Testis (tissue), 3 donors: ENCODE results near the gene GPATCH1. TPM values are rescaled to one million over a fixed set of nuclear protein-coding genes. Genes with fewer than 3 reads are reported as not detected.
"Not testable (repeated sequence)": the region's sequence is repeated elsewhere in the genome, so short reads cannot be mapped to it uniquely, and the experiment has no call there.

ENCODE experiments used
- DNase-seq: peaks from one replicate; pipeline ENCODE4 v3.0.0-alpha.2; 2019
- H3K27ac ChIP-seq, 2 donors: fragments of 200-600 bp; sonication (generic); one replicate each; pipeline ENCODE4 v1.5.1; 2019
- H3K27me3 ChIP-seq: fragments of 200-600 bp; sonication (generic); one replicate; pipeline ENCODE4 v1.5.1; 2019
- H3K36me3 ChIP-seq: fragments of 200-600 bp; sonication (generic); one replicate; pipeline ENCODE4 v1.5.1; 2017; ENCODE audit warnings: low read depth; ENCODE audit errors: missing control alignments
- H3K4me1 ChIP-seq: fragments of 200-600 bp; sonication (generic); one replicate; pipeline ENCODE4 v1.5.1; 2019
- H3K4me3 ChIP-seq, 2 donors: fragments of 200-600 bp; sonication (generic); one replicate each; pipeline ENCODE4 v1.5.1; 2017 to 2019
- H3K9me3 ChIP-seq: fragments of 200-600 bp; sonication (generic); one replicate; pipeline ENCODE4 v1.5.1; 2017
- POLR2A ChIP-seq: fragments of 450-650 bp; IDR thresholded peaks from one replicate; pipeline ENCODE4 v1.6.1; 2017; ENCODE audit warnings: antibody characterized with exemption, mild to moderate bottlenecking, moderate library complexity
- WGBS, 2 donors: methylation state at CpG; one replicate each; pipeline ENCODE4 v1.1.5; 2018; 5-methylcytosine and 5-hydroxymethylcytosine counted together
- intact Hi-C: fragments of 100-400 bp; cut with DNase I; formaldehyde crosslinking; loops from one replicate; pipeline ENCODE4 v1.15.1; 2023; ENCODE audit warnings: low total_unique reads
- polyA plus RNA-seq: library from polyadenylated mRNA; stranded (reverse); fragments of 350-450 nt; fragmentation: Illumina TruSeq; extraction: RNeasy Lipid Tissue Mini Kit (QIAGEN cat#74804); gene quantifications from one replicate; pipeline ENCODE4 v1.2.3, GENCODE V29; 2014; ENCODE audit warnings: low read depth, low replicate concordance; ENCODE audit not compliant: insufficient read depth
- total RNA-seq, 2 donors: library from RNA; depleted of rRNA; stranded (reverse); fragments of >200 nt; gene quantifications; one replicate each; pipeline ENCODE4 v1.2.3, GENCODE V29; 2016
- TF ChIP-seq, protein P1 (sequence below), 3 experiments: fragments of 450-650 bp in 2 of 3; fragments of 200-600 bp in 1 of 3; sonication (generic) in 1 of 3; IDR thresholded peaks; one replicate each; pipeline ENCODE4 v1.5.1; 2016 to 2019; ENCODE audit warnings: antibody characterized with exemption in 3 of 3, mild to moderate bottlenecking in 2 of 3, moderate library complexity in 1 of 3

Gene GPATCH1
- total and polyA plus RNA-seq, 3 donors from 2014 or later: 12.0 to 14.2 (median 13.1) TPM

DNA sequence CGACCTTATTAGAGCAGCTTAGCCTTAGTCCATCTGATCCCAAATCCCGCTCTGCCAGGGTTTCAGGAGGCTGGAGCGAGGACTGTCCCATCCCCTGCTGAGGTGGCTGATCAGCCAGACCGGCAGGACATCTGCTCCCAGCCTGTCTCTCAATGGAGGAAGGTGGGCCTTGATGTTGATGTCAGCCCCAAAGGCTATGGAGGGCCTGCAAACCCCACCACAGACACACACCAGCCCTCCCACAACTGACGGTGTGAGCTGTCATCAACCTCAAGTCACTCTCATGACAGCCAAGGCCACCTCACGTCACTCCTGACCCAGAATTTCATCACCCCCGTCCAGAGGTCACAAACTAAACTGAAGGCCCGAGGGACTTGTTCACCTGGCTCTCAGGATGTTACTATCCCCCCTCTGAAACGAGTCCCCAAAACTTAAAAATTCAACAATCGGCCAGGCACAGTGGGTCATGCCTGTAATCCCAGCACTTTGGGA lies 41.8 kb upstream of the GPATCH1 start:
- Histone ChIP-seq H3K4me1 (no peaks in the 10 kb centered on the region), H3K9me3 (no peaks in the 10 kb centered on the region), H3K4me3 (no peak overlapping the region), H3K27me3 (no peaks in the 10 kb centered on the region), H3K27ac (no peak overlapping the region), H3K36me3 (no peaks in the 10 kb centered on the region)
- TF ChIP-seq, protein P1, sequence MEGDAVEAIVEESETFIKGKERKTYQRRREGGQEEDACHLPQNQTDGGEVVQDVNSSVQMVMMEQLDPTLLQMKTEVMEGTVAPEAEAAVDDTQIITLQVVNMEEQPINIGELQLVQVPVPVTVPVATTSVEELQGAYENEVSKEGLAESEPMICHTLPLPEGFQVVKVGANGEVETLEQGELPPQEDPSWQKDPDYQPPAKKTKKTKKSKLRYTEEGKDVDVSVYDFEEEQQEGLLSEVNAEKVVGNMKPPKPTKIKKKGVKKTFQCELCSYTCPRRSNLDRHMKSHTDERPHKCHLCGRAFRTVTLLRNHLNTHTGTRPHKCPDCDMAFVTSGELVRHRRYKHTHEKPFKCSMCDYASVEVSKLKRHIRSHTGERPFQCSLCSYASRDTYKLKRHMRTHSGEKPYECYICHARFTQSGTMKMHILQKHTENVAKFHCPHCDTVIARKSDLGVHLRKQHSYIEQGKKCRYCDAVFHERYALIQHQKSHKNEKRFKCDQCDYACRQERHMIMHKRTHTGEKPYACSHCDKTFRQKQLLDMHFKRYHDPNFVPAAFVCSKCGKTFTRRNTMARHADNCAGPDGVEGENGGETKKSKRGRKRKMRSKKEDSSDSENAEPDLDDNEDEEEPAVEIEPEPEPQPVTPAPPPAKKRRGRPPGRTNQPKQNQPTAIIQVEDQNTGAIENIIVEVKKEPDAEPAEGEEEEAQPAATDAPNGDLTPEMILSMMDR (IDR thresholded peaks at IDR 0.05): no peak
- no peak for TF ChIP-seq POLR2A
- WGBS, 2 donors: 88 to 89% methylated on average over 9 to 10 of the region's 10 CpGs
- no peak for DNase-seq
- intact Hi-C loops: no loop called here

DNA sequence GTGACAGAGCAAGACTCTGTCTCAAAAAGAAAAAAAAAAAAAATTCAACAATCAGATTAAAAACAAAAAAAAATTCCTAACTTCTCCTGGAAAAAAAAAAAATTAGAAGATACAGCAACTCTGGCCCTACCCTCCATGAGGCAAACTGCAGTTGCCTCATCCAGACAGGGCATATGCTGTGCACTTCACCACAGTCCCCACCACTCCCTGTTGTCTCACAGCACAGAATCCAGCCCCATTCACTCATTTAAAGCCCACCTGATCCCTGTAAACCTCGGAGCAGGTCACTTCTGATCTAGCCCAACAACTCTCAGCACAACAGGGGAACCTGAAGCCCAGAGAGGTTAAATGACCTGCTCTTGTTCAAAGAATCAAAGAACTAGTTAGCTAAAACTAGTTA lies 41.2 kb upstream of the GPATCH1 start:
- 88 to 93% methylated on average over 1 of the region's 1 CpG for WGBS, 2 donors
- Histone ChIP-seq H3K27ac (no peak overlapping the region), H3K4me1 (no peaks in the 10 kb centered on the region), H3K9me3 (no peaks in the 10 kb centered on the region), H3K27me3 (no peaks in the 10 kb centered on the region), H3K36me3 (no peaks in the 10 kb centered on the region), H3K4me3 (no peak overlapping the region)
- intact Hi-C loops: no loop called here
- TF ChIP-seq POLR2A: no peak
- TF ChIP-seq, protein P1 (IDR thresholded peaks at IDR 0.05): no peak
- no peak for DNase-seq

DNA sequence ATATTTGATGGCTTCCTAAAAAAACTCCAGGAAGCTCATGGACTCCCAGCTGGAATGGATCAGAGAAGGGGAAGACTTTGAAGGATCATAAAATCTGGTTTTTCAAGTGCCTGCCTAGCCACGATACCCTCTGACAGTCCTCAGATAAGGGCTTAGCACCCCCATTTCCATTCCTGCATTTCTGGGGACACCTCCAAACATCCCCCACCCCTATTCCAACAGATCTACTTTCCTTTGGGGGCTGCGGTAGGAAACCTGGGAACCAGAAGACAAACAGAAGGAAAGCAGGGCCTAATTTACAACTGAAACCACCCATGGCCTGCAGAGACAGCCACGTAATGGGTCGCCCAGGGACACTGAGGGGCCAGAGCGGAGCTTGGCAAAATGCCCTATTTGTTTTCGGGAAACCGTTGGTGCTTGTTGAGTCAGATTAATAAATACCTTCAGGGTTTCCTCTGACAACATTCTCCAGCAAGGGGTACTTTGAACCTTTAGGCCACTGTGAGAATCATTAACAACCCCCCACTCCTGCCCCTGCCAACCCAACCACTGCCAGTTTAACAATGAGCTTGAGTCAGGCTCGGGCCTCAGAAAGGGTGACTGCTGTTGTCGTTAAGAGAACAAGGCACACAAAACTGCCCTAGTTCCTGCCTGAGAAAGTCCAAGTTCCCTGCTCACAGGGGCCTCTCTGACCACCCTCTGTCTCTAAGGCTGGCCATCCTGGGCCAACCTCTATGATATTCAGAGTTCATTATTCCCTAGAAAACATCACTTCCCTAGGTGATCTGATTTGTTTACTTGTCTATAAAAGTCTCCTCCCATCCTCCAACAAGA lies 39.8 kb upstream of the GPATCH1 start:
- intact Hi-C loops: no loop called here
- Histone ChIP-seq H3K9me3 (no peaks in the 10 kb centered on the region), H3K4me3 (no peak overlapping the region), H3K27ac (no peak overlapping the region), H3K4me1 (no peaks in the 10 kb centered on the region), H3K36me3 (no peaks in the 10 kb centered on the region), H3K27me3 (no peaks in the 10 kb centered on the region)
- TF ChIP-seq POLR2A: no peak
- TF ChIP-seq, protein P1 (IDR thresholded peaks at IDR 0.05): no peak
- 74 to 81% methylated on average over 9 of the region's 9 CpGs for WGBS, 2 donors
- no peak for DNase-seq

DNA sequence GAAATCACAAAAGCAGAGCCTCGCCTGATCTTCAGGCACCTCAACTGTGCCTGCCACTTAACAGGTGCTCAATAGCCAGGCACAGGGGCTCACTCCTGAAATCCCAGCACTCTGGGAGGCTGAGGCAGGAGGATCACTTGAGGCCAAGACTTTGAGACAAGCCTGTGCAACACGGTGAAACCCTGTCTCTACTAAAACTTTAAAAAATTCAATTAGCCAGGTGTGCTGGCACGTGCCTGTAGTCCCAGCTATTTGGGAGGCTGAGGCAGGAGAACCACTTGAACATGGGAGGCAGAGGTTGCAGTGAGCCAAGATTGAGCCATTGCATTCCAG lies 39.2 kb upstream of the GPATCH1 start:
- H3K27ac ChIP-seq, H3K36me3 ChIP-seq, intact Hi-C loops, H3K9me3 ChIP-seq, H3K27me3 ChIP-seq, DNase-seq, H3K4me1 ChIP-seq, H3K4me3 ChIP-seq: not testable (repeated sequence)
- 86 to 100% methylated on average over 3 of the region's 3 CpGs for WGBS, 2 donors

DNA sequence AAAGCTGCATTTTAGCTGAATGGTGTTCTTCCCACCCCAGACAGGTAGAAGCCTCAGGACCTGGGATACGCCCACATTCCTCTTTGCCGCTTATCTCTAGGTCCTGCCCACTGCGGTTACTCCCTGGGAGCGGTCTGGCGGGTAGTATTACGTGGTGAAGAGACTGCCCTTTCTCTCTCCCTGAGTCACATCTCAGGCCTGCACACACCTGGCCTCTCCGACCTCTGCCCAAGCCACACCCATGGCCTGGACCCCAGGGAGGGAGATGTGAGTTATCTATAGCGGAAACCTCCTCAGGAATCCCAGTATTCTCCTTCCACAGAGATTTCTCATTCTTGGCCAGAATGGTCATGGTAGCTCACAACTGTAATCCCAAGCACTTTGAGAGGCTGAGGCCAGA lies 33.6 kb upstream of the GPATCH1 start:
- Histone ChIP-seq H3K27me3 (no peaks in the 10 kb centered on the region), H3K4me3 (no peak overlapping the region), H3K36me3 (no peaks in the 10 kb centered on the region), H3K4me1 (no peaks in the 10 kb centered on the region), H3K27ac (no peak overlapping the region), H3K9me3 (no peaks in the 10 kb centered on the region)
- DNase-seq: no peak
- TF ChIP-seq, protein P1 (IDR thresholded peaks at IDR 0.05): no peak
- TF ChIP-seq POLR2A: no peak
- intact Hi-C loops: no loop called here
- WGBS, 2 donors: 35 to 65% methylated on average over 8 of the region's 8 CpGs
